ENCODE results near the gene VPS13D.
"Not testable (repeated sequence)": the region's sequence is repeated elsewhere in the genome, so short reads cannot be mapped to it uniquely, and the experiment has no call there.

The VPS13D gene

DNA sequence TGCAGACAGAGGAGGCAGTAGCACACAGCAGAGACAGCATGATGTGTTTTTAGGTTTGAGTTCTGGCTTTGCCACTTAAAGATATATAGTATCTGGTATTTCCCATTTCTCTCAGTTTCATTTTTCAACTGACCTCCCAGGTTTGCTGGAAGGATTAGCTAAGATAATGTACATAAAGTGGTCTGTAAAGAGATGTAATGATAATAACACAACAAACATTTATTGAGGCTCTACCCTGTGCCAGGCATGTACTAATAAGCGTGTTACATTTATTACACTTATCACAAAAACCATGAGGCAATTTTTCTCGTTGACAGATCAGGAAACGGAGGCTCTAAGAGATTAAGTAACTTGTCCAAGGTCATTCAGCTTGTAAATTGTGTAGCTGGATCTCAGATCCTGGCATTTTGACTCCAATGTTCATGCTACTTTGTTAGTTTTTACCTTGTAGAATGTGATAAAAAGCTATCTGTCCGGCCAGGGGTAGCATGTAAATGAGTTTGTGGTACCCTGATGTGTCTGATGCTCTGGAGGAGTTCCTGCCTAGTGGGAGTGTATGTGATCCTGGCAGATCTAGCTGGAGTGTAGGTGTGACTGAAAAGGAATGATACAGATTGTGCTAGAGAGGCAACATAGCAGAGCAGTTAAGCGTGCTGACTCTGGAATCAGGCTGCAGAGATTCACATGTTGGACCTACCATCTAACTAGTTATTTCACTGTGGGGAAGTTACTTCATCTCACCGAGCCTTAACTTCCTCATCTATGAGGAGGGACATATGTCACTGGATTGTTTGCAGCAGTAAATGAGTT lies 146.6 kb downstream of the VPS13D start:
- DNase-seq: no peak

DNA sequence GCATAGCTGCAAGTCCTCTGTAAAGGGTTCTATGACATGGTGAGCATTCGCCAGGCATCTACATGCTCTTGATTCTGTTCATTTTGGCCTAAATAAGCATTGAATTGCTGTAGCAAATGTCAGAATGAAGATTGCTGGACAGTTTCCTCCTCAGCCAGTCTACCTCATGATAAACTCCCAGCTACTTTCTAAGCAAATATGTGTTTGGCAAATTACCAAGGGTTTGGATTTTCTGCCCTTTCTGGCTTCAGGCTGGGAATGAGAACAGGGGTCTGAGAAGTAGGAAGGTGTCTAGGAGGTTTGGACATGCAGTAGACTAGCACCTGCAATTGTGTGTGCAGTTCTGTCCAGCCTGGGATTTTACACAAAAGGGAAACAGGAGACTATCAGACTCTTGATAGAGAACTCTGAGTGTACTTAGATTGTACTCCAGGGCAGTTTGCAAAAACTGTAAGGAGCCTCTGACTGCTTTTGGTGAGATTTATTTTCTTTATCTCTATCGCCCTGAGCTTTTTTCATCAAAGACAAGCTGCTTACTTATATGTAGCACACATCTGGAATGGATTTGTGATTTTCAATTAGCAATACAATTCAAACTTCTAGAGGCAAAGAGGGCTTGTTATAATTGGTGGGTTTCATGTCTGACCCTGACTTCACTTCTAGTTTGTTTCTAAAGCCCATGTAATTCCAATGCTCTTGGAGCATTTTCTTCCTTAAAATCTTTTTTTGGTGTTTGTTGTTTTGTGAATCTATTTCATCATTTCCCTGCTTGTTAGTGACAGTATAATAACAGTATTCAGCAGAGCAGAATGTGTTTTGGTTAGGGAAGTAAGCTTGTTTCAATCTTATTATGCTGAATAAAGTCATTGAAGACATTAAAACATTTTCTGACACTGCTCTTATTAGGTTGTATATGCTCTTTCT lies 150.8 kb downstream of the VPS13D start:
- no peak for DNase-seq

DNA sequence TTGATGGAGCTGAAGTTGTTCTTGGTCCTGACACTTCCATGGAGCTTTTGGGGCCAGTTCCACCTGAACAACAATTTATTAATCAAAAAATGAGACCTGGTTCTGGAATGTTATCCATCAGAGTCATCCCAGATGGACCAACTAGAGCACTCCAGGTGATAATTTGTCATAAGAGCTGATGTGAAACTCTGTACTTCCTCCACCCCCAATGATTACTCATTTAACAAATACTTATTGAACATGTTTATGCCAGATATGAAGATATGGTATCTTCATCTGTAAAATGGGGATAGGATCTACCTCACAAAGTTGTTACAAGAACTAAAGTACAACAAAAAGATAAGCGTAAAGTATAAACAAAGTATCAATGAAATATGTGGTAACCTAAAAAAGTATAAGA lies 153.2 kb downstream of the VPS13D start:
- no peak for DNase-seq

DNA sequence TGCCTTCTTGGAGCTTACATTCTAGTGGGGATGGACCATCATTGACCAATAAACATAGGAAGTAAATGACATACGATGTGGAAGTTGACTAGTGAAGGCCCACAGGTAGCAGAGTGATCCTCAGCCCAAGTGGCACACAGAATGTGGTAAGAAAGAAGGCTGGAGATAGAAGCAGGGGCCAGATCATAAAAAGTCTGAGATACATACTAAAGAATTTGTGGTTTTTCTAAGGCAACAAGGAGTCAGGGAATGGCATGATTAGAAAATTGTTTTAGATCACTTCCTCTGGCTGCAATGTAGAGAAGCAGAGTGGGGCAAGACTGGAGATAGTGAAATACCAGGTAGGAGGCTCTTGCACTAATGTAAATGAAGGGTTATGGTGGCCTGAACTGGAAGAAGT lies 154.0 kb downstream of the VPS13D start:
- no peak for DNase-seq

DNA sequence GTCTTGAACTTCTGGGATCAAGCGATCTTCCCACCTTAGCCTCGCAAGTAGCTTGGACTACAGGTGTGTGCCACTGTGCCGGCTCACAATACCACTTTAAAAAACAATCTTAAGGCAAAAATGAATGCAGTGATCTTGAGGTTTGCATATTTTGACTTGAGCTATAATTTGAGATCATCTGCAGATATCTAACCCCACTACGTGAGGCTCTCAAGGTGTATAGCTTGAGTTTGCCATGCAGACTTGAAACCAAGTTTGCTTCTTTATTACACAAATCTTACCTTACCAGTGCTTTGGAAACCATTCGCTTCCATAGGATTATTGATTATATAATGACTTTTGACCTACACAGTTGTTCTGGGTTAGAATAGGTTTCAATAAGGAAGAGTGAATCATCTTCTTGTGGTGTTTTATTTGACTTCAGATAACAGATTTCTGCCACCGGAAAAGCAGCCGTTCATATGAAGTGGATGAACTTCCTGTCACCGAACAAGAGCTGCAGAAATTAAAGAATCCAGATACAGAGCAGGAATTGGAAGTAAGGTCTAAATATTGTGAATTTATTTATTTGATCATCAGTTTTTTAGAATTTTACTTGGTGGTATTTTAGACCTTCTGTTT lies 155.1 kb downstream of the VPS13D start:
- DNase-seq: peak in 1 of 2 donors; percentile 17

DNA sequence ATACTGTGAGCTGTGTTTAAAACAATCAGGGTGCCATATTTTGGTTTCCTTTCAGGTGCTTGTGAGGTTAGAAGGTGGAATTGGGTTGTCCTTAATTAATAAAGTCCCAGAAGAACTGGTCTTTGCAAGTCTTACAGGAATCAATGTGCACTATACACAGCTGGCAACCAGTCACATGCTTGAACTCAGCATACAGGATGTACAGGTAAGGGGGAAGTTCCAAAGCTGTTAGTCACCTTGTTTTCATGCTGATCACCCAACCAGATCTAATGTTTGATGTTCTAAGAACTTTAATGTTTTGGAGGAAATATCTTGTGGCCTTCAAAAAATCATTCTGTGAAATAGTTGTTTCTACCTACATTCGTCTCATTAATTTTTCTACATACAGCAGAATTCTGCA lies 156.3 kb downstream of the VPS13D start:
- no peak for DNase-seq

DNA sequence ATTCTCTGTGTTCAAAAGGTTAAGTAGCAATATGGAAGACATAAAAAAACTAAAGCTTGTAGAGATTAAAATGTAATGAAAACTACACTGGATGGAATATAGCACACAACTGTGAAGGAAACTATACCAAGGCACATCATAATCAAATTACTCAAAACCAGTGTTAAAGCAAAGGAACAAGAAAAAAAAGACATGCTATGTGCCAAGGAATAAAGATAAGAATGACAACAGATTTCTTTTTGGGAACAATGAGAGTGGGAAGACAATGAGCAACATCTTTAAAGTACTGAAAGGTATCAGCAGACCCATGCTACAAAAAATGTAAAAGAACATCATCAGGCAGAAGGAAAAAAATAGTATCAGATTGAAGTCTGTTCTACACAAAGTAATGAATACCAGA lies 157.8 kb downstream of the VPS13D start:
- DNase-seq: no peak

DNA sequence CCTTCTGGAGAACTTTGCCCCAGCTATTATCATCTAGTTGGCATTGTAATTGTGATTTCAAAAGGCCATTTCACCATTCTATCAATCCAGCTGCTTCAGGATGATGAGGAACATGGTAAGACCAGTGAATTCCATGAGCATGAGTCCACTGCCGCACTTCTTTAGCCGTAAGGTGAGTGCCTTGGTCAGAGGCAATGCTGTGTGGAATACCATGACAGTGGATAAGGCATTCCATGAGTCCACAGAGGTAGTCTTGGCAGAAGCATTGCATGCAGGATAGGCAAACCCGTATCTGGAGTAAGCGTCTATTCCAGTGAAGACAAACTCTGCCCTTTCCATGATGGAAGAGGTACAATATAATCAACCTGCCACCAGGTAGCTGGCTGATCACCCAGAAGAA lies 160.5 kb downstream of the VPS13D start:
- DNase-seq: not testable (repeated sequence)

DNA sequence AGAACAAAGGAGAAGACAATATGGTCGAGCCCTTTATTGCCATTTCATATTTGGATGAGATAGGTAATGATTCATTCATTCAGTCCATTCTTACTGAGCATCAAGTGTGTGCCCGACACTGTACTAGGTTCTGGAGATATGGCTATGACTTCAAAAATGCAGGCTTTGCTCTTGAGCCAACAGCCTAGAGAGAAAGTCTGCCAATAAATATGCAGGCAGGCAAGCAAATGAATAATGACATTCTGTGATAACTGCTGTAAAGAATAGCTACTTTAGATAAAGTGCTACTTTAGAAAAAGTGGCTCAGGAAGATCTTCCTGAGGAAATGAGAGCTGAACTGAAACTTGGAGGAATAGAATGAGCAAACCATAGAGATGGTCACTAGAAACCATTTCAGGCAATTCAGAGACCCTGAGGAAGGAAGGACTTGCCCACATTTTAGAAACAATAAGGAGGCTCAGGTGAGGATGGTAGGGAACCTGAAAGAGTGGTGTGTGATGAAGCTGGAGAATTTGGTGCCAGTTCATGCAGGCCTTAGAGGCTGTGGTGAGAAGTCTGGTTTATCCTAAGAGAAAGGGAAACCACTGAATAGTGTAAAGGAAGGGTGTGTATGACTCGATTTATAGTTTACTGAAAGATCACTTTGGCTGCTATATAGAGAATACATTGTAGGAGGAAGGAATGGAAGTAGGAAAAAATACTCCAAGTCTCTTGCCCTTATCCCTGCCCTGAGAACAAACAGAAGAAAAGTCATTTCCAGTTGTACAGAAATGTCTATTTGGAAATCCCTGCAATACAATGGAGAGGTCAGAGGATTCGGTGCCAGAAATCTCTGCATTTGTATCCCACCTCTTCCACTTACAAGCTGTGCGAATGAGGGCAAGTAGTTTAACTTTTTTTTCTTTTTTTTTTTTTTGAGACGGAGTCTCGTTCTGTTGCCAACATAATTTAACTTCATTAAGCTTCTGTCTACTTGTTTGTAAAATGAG lies 167.9 kb downstream of the VPS13D start:
- DNase-seq: no peak

DNA sequence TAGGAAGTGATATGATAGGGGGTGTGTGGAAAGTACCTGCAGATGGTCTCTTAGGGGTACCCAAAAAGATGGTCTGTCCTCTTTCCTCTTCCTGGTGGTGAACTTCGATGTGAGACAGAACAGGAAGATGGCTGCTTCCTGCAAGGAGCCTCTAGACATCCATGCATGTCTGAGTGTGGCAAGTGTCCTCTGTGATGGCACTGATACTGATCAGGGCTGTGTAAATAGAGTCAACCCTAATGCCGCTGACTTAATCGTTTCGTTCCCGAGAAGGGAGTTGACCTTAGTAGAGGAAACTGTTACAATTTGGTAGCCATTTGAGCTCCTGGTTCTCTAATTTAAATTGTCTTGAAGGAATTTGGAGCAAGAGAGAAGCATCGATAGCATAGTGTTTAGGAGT lies 168.6 kb downstream of the VPS13D start:
- no peak for DNase-seq

DNA sequence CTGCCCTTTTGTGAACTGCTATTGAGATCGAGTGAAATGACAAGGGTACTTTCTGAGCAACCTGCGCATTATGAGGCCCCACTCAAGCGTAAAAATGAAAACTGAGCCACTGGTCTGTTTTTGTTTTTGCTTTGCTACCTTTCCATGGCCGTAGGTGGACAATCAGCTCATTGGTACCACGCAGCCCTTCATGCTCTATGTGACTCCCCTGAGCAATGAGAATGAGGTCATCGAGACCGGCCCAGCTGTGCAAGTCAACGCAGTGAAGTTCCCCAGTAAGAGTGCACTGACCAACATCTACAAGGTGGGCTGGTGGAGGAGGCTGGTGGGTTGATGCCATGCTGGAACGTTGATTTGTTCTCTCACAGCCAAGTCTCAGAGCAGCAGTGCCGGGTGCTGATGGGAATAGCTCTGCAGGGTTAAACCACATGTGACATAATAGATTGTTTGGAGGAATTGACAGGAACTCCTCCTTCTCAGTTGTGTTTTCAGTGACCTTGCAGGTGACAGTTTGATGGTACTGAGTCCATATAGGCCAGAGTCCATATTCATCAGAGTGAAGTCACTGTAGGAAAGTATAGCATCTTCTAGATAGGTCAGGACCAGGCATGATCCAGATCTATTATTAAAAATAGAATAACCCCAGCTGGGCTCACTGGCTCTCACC lies 170.3 kb downstream of the VPS13D start:
- DNase-seq: no peak

DNA sequence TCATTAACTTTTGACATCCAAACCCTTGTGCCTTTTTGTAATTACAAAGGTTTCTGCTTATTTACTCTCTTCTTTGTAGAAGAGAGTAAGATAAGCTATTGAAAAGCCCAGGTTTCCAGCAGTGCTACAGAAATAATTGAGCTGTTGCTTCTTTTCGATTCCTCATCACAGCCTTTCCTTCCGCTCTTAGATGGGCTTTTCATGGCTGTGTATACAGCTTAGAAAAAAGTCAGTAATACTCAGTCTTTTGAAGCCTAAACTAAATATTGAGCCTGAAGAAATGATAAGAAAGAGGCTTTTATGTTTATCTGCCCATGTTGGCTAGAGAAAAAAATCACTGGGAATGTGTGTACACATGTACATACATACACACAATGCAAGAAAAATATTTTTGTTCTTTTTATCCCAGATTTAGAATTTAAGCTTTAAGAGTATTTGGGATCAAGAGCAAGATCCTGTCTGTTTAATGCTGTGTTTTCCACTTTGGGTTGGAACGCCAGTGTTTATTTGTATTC lies 172.4 kb downstream of the VPS13D start:
- no peak for DNase-seq

DNA sequence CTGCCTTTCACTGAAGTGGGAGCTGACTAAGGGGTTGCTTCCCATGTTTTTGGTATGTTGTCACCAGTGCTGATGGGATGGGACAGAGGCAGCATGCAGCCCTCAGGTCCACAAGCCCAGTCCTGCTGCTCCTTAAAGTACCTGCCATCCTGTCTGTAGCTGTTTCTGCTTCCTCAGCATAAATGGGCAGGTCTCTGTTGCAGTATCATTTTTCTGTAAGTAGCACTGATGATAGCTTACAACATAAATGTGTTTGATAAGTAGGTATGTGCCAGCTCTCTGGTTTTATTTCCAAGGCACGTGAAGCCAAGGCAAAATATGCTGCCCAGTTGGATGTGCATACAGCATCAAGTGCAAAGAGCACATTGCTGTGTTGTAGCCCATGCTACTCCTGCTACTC lies 173.0 kb downstream of the VPS13D start:
- no peak for DNase-seq

DNA sequence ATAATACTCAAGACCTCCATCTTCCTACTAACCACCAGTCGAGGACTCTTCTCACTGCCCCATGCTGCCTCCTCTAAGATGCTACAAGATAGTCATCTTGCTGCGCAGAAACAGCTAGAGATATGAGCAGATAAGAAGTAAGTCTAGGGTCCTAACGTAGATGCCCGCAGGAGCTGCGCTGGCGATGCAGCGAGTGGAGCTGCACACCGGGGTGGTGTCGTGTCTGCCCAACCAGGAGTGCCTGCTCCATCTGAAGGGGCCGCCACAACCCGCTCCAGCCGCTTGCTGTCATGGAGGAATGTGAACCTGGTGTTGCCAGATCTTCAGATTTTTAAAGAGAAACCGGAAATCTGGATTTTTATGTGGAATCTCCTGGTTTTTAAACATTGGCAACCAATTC lies 175.1 kb downstream of the VPS13D start:
- no peak for DNase-seq

DNA sequence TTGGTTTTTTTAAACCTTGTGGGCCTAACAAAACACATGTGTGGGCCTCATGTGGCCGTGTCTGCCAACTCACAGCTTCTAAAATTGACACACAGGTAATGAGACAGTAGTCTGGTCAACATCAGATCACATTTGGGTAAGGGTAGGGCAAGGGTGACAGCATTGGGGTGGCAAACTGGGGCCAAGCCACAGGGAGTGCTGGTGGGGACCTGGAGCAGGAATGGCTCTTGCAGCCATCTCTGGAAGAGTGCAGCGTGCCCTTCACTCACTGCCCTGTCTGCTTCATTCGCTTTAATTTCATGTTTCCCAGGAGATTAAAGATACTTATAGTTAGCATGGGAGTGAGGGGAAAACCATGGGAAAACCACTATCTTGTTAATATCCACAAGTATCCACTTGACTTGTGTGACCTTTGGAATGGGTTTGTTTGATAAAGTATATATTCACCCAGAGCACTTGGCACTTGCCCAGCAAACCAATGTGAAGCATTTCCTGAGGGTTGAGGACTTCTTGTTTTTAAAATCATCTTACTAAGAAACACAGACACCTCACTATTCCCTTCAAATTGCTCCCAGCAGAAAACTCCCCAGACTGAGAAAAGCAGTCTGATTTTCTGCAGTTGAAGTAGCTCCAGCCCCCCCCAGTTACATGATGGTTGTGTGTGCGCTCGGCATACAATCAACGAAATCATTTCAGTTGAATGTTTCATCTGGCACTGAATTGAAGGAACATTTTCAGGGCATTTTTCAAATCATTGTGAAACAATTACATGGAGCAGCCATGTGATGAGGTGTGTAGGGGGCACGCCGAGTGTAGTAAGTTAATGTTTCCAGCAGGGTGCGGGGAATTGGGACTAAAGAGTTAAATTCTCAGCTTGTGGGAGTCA lies 175.7 kb downstream of the VPS13D start:
- no peak for DNase-seq

DNA sequence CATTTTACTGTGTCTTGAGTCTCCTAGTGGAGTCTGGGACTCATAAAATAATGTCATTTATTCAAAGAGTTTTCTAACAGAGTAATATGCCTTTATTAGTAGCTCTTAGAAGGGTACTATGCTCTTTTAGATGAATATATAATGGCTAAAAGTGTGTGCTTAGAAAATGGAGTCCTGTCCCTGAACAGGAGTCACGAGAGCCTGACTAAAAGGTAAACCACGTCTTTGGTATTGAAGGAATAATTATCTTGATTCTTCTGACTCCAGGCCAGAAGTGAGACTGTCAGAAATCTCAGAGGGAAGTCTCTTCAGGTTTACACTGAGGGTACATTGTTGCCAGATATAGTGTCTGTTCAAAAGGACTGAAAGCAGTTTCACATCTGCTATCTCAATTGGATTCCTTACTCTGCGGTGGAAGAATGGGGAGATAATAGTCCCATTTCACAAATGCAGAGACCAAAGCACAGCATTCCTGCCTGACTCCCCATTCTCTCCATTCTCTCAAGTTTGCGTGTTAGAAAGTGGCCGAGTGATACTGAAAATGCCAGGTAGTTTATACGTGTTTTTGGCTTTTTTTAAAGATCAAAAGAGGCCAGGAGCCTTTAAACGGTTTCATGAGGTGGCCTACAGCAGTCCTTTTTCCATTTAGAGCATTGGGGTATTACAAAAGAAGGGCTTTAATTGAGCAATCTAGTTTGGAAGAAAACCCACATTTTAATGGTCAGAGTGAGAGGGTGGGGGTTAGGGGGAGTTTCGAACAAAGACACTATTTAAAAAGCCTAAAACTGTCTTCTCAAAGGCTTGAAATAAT lies 176.6 kb downstream of the VPS13D start:
- DNase-seq: no peak

DNA sequence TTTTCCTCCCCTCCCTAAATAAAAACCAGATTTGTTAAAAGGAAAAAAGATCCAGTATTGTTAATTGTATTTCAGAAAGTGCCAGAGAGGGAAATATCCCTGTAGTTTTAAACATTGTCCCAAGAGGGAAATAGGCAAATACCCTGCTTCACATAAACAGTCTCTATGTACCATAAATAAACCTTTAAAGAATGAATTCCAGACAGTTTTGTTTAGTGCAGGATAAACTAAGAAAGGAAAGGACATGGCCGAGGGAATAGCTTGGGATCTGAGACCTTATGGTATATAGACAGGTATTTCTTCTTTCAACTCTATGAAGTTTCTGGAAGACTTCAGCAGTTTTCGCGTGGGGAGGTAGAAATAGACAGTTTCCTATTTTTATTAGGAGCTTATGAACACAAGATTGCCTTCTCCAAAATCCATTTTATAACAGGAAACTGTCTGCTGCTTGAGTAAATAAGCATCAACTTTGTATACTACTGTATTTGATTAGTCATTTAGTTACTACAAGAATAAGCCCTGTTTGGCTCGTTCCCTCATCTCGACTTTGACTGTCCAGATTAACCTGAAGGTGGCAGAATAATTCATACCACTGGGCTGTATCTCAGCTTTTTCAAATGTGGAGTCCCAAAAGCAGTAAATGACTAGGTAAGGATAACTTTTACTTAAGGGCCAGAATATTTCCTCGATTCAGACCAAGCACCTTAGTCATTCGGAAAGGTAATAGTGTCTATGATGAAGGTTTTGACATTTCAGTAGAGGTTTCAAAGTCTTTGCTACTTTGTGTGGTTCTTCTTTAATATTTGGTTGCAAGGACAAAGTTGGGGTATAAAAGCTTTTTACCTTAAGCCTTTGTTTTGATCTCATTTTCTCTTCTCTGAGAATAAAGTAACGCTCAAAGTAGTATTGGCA lies 177.5 kb downstream of the VPS13D start:
- DNase-seq: no peak

DNA sequence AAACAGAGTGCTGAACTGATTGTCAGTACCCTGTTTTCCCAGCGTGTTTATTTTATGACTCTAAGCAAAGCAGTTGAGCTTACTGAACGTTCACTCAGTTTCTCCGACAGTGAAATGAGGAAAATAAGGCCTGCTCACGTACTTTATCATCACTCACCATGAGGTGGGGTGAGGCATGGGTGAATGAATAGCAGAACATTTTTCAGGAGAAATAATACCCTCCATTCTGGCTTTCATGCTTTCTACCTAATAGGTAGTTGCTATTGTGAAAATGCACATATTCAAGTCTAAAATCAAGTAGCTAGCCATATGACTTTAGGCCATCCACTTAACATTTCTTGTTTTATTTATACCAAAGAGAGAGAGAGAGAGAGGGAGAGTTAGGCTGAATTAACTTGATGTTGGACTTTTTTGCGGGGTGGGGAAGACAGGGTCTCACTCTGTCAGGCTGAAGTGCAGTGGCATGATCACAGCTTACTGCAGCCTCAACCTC lies 178.2 kb downstream of the VPS13D start:
- no peak for DNase-seq

Measured in stimulated activated CD4-positive, alpha-beta T cell treated with anti-CD3 and anti-CD28 coated beads, Interleukin-2, amount 100 ng/mL, for 24 hours (primary cell).